ENCODE data around the gene CCDC12. TPM values are rescaled to one million over a fixed set of nuclear protein-coding genes. Genes with fewer than 3 reads are reported as not detected.

The CCDC12 gene
- total RNA-seq, 1 donor from 2014 or later: 60.3 TPM

DNA sequence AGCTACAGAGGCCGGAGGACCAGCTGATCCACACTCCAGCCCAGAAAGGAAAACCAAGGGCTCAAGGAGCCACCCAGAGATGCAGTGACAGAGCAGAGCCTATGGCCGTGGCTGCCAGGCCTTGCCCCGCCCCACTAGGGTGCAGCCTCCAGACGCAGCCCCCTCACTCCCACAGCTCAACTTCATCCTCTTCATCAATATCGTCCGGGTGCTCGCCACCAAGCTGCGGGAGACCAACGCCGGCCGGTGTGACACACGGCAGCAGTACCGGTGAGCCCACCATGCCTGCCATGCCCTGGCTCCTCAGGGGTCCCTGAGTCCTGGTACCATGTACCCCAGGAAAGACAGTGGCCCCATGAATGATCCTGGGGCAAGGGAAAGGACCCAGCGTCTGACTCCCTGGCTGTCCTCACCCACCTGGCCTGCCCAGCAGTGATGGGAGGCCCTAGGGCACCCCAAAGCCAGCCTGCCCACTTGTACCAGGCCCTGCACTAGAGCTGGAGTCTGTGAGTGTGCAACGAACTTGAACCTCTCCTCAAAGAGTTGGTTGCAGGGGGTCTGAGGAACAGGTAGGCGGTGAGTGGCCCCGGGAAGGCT is 74.9 kb downstream of the CCDC12 start:
- no peak for DNase-seq (ENCODE audit: low read depth)
- TF ChIP-seq, protein P1, sequence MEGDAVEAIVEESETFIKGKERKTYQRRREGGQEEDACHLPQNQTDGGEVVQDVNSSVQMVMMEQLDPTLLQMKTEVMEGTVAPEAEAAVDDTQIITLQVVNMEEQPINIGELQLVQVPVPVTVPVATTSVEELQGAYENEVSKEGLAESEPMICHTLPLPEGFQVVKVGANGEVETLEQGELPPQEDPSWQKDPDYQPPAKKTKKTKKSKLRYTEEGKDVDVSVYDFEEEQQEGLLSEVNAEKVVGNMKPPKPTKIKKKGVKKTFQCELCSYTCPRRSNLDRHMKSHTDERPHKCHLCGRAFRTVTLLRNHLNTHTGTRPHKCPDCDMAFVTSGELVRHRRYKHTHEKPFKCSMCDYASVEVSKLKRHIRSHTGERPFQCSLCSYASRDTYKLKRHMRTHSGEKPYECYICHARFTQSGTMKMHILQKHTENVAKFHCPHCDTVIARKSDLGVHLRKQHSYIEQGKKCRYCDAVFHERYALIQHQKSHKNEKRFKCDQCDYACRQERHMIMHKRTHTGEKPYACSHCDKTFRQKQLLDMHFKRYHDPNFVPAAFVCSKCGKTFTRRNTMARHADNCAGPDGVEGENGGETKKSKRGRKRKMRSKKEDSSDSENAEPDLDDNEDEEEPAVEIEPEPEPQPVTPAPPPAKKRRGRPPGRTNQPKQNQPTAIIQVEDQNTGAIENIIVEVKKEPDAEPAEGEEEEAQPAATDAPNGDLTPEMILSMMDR (conservative IDR thresholded peaks at IDR 0.05; ENCODE audit: low read depth, low read length): no peak
- H3K4me3 ChIP-seq (ENCODE audit: low read depth, low read length): no peak overlapping the region

DNA sequence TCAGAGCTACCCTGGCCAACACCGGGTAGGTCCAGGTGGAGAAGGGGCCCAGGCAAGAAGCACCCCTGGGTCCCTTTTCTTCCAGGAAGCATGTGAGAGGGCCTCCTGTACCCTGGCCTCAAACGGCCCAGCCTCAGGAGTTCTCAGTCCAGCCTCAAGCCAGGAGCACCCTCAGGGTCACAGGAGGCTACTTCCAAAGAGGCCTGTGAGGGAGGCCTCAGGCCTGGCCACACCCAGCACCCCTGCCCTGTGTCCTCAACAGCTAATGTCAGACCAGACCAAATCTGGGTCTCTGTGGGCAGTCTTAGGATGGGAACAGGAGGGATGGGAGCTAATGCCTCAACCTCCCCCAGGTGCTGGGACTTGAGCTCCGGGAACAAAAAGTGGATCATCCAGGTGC is 75.5 kb downstream of the CCDC12 start:
- no peak for DNase-seq (ENCODE audit: low read depth)
- no peak overlapping the region for H3K4me3 ChIP-seq (ENCODE audit: low read depth, low read length)
- TF ChIP-seq, protein P1 (conservative IDR thresholded peaks at IDR 0.05; ENCODE audit: low read depth, low read length): no peak

DNA sequence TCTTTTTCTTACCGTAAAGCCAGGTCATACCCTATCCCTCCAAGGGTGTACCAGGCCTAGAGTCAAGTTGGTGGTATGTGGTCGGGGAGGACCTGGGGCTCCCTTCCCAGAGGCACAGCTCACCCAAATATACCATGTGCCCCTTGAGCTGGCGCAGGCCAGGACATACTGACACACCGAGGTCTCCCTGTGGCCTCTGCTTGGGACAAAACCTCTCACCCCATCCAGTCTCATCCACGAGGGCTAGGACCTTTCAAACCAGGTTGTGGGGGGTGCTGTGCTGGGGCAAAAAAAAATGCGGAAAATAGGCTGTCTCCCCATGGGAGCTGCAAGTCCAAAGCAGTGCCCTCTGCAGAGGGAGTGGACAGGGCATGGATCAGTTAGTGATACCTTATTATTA is 76.2 kb downstream of the CCDC12 start:
- DNase-seq (ENCODE audit: low read depth): no peak
- no peak overlapping the region for H3K4me3 ChIP-seq (ENCODE audit: low read depth, low read length)
- TF ChIP-seq, protein P1 (conservative IDR thresholded peaks at IDR 0.05; ENCODE audit: low read depth, low read length): no peak

DNA sequence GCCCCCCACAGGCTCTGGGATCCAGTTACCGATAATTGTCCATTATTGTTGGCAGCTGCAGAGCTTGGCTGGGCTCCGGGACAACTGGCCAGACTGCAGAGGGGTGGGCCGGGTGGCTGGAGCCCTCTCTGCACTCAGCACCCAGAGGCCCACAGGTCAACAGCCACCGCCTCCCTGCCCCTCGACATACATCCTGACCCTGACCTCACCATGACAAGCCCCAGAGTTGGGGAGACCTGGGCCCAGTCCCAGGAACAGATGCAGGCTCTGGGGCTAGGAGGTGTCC is 76.6 kb downstream of the CCDC12 start:
- no peak overlapping the region for H3K4me3 ChIP-seq (ENCODE audit: low read depth, low read length)
- no peak for DNase-seq (ENCODE audit: low read depth)
- TF ChIP-seq, protein P1 (conservative IDR thresholded peaks at IDR 0.05; ENCODE audit: low read depth, low read length): no peak

DNA sequence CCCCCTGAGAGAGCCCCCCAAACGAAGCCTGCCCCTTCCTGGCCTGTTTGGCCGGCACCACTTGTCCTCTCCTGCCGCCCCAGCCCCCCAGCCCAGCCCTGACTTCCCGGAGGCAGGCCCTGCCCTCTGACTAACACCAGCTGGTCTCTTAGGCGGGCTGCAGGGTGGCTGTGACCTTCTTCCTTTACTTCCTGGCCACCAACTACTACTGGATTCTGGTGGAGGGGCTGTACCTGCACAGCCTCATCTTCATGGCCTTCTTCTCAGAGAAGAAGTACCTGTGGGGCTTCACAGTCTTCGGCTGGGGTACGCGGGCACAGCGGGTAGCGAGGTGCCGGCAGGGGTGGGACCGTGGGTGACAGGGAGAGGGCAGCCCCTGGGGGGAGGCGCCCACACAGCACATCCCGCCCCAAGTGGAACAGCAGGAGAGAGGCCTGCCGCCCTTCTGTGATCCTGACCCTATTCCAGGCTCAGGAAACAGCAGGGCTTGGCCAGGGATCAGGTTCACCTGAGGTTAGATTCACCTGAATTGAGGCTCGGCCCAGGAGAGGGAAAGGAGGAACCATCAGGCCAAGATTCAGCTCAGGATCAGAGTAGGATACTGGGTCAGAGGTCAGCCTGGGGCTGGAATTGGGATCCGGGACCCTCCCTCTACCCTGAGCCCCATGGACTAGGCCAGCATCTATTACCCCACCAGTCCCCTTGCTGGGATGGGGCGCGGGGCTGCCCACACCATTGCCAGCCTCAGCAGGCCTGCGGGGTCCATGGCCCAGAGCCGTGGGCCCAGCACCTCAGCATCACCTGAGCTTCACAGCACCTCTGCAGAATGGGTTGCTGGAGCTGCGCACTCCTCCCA is 77.2 kb downstream of the CCDC12 start:
- no peak for DNase-seq (ENCODE audit: low read depth)
- TF ChIP-seq, protein P1 (conservative IDR thresholded peaks at IDR 0.05; ENCODE audit: low read depth, low read length): no peak
- no peak overlapping the region for H3K4me3 ChIP-seq (ENCODE audit: low read depth, low read length)

DNA sequence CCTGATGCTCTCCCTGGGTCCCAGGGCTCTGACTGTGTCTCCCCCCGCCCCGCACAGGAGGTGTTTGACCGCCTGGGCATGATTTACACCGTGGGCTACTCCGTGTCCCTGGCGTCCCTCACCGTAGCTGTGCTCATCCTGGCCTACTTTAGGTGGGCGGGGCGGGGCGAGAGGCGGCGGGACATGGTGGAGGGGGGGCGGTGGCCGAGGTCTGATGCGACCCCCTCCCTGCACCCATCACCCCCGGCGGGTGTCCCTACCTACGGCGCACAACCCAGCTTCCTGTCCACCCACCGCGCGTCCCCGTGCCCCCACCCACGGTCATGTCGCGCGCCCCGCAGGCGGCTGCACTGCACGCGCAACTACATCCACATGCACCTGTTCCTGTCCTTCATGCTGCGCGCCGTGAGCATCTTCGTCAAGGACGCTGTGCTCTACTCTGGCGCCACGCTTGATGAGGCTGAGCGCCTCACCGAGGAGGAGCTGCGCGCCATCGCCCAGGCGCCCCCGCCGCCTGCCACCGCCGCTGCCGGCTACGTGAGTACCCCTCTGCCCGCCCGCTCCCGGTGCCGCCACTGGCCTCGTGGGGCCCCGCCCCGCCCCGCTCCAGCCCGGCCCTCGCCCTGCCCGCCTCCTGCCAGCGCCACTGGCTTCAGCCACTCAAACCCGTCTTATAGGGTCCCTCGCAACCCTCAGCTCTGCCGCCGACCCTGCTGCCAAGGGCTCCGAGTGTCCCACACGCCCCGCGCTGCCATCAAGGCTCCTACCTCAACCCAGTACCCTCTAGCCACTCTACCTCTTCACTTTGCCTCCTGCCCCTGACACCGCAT is 78.0 kb downstream of the CCDC12 start:
- TF ChIP-seq, protein P1 (conservative IDR thresholded peaks at IDR 0.05; ENCODE audit: low read depth, low read length): no peak
- H3K4me3 ChIP-seq (ENCODE audit: low read depth, low read length): no peak overlapping the region
- no peak for DNase-seq (ENCODE audit: low read depth)
